ENCODE measurements around the gene CELF2.

- TF ChIP-seq CTCF (IDR thresholded peaks at IDR 0.05), result no peak
- no peak for TF ChIP-seq POLR2A (IDR thresholded peaks at IDR 0.05)
- no peak for TF ChIP-seq EP300 (IDR thresholded peaks at IDR 0.05)
These were observed 335.6 kb downstream of the CELF2 start for GRCh38 chr10:11353006-11353896.

Data from sigmoid colon (tissue), 4 donors.